Astrocyte (in vitro differentiated cells and primary cell): ENCODE measurements around the gene SLC9A9. TPM values are rescaled to one million over a fixed set of nuclear protein-coding genes. Genes with fewer than 3 reads are reported as not detected.

ENCODE experiments used
- DNase-seq: peaks from one replicate; pipeline ENCODE4 v3.0.0-alpha.2; 2010; ENCODE audit warnings: low read depth
- FAIRE-seq: peaks from 2 replicates; lab custom pipeline; 2011; peaks lifted over from hg19 to GRCh38; lab: Jason Lieb, UNC
- H2AFZ ChIP-seq: 2 replicates; pipeline ENCODE4 v1.6.0; 2012; ENCODE audit warnings: low read depth, low read length, inconsistent platforms
- H3K27ac ChIP-seq: 2 replicates; pipeline ENCODE4 v1.5.1; 2011; ENCODE audit warnings: low read depth, low read length, inconsistent platforms
- H3K27me3 ChIP-seq: 2 replicates; pipeline ENCODE4 v1.6.0; 2011; ENCODE audit warnings: low read length, inconsistent platforms; ENCODE audit not compliant: insufficient read depth
- H3K36me3 ChIP-seq: 2 replicates; pipeline ENCODE4 v1.5.1; 2011; ENCODE audit warnings: low read length, inconsistent platforms; ENCODE audit not compliant: insufficient read depth
- H3K4me1 ChIP-seq: 2 replicates; pipeline ENCODE4 v1.5.1; 2011; ENCODE audit warnings: low read length, inconsistent platforms; ENCODE audit not compliant: insufficient read depth
- H3K4me2 ChIP-seq: 2 replicates; pipeline ENCODE4 v1.6.0; 2012; ENCODE audit warnings: low read length, inconsistent platforms
- H3K4me3 ChIP-seq: 2 replicates; pipeline ENCODE4 v1.5.1; 2011; ENCODE audit warnings: low read depth, mild to moderate bottlenecking, low read length, inconsistent platforms; ENCODE audit not compliant: insufficient read depth
- H3K79me2 ChIP-seq: 2 replicates; pipeline ENCODE4 v1.6.0; 2012; ENCODE audit warnings: mild to moderate bottlenecking, low read length, inconsistent platforms; ENCODE audit not compliant: insufficient read depth
- H3K9ac ChIP-seq: 2 replicates; pipeline ENCODE4 v1.6.0; 2012; ENCODE audit warnings: mild to moderate bottlenecking, low read length, inconsistent platforms
- H3K9me3 ChIP-seq: 2 replicates; pipeline ENCODE4 v1.5.1; 2012; ENCODE audit warnings: low read depth, mild to moderate bottlenecking, low read length, inconsistent platforms; ENCODE audit not compliant: insufficient read depth
- H4K20me1 ChIP-seq: 2 replicates; pipeline ENCODE4 v1.6.0; 2012; ENCODE audit warnings: low read length, inconsistent platforms; ENCODE audit not compliant: insufficient read depth
- H3K27ac Mint-ChIP-seq: one replicate; pipeline ENCODE4 v1.8.0; 2021; ENCODE audit warnings: mild to moderate bottlenecking, mixed read lengths; ENCODE audit not compliant: unreplicated experiment
- H3K27me3 Mint-ChIP-seq: one replicate; pipeline ENCODE4 v1.8.0; 2021; ENCODE audit warnings: low read depth, mixed read lengths; ENCODE audit not compliant: unreplicated experiment
- H3K36me3 Mint-ChIP-seq: one replicate; pipeline ENCODE4 v1.8.0; 2021; ENCODE audit warnings: low read depth, mixed read lengths; ENCODE audit not compliant: unreplicated experiment
- H3K4me1 Mint-ChIP-seq: one replicate; pipeline ENCODE4 v1.8.0; 2021; ENCODE audit warnings: low read depth, mixed read lengths; ENCODE audit not compliant: unreplicated experiment
- H3K4me3 Mint-ChIP-seq: one replicate; pipeline ENCODE4 v1.8.0; 2021; ENCODE audit warnings: mild to moderate bottlenecking, moderate library complexity, mixed read lengths; ENCODE audit not compliant: unreplicated experiment
- H3K9me3 Mint-ChIP-seq: one replicate; pipeline ENCODE4 v1.8.0; 2021; ENCODE audit warnings: mild to moderate bottlenecking, mixed read lengths; ENCODE audit not compliant: unreplicated experiment
- EZH2 ChIP-seq: IDR thresholded peaks from 2 replicates; pipeline ENCODE4 v1.6.1; 2012; ENCODE audit warnings: mild to moderate bottlenecking, low read length, inconsistent platforms; ENCODE audit not compliant: insufficient read depth
- total RNA-seq: library from RNA; stranded (reverse); gene quantifications from 2 replicates; pipeline ENCODE4 v1.2.1, GENCODE V29; 2021
- TF ChIP-seq, protein P1 (sequence below): IDR thresholded peaks from 2 replicates; pipeline ENCODE4 v1.5.1; 2011; ENCODE audit warnings: low read depth, mild to moderate bottlenecking, inconsistent platforms, low read length, moderate library complexity; ENCODE audit not compliant: insufficient read depth

Gene SLC9A9
- total RNA-seq, 1 donor from 2014 or later: 1.5 TPM

DNA sequence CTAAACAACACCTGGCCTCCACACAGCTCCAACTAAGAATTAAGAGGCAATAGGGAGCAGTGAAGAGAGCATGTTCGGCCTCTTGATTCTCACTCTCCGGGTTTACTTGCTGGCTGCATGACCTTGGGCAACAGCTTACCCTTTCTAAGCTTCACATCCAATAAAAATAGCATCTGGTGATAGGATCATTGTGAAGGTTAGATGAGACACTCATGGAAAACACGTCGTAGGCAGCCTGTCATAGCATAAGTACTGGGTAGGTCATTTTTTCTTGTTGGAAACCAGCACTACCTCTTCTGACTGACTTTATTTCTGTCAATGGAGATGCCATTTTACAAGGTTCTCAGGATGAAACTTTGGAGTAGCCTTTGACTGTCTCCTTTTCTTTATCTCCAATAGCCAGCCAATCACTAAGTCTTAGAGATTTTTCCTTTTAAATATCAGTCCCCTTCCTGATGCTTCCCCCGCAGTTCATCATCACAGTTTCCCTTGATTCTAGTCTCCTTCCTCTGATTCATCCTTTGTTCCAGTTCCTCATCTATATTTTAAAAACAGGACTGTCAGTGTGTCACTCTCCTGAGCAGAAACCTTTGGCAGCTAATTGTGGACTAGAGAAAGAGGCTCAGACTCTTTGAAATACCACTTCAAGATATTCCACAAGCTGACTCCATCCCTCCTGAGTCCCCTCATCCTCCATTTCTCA lies 271.5 kb downstream of the SLC9A9 start:
- Mint-ChIP-seq H3K27ac (no peak overlapping the region), H3K4me1 (no peaks in the 10 kb centered on the region), H3K9me3 (no peaks in the 10 kb centered on the region), H3K27me3 (peaks cover under 1% of the 10 kb centered on the region), H3K4me3 (no peak overlapping the region), H3K36me3 (no peaks in the 10 kb centered on the region)
- Histone ChIP-seq H3K79me2 (no peaks in the 10 kb centered on the region), H3K9me3 (no peaks in the 10 kb centered on the region), H2AFZ (no peak overlapping the region), H3K4me3 (no peak overlapping the region), H3K27ac (no peak overlapping the region), H3K27me3 (peaks cover 2% of the 10 kb centered on the region), H3K4me1 (no peaks in the 10 kb centered on the region), H3K36me3 (no peaks in the 10 kb centered on the region), H3K9ac (no peak overlapping the region), H3K4me2 (no peak overlapping the region), H4K20me1 (no peaks in the 10 kb centered on the region)
- DNase-seq (no peak), FAIRE-seq (no peak)
- TF ChIP-seq, protein P1, sequence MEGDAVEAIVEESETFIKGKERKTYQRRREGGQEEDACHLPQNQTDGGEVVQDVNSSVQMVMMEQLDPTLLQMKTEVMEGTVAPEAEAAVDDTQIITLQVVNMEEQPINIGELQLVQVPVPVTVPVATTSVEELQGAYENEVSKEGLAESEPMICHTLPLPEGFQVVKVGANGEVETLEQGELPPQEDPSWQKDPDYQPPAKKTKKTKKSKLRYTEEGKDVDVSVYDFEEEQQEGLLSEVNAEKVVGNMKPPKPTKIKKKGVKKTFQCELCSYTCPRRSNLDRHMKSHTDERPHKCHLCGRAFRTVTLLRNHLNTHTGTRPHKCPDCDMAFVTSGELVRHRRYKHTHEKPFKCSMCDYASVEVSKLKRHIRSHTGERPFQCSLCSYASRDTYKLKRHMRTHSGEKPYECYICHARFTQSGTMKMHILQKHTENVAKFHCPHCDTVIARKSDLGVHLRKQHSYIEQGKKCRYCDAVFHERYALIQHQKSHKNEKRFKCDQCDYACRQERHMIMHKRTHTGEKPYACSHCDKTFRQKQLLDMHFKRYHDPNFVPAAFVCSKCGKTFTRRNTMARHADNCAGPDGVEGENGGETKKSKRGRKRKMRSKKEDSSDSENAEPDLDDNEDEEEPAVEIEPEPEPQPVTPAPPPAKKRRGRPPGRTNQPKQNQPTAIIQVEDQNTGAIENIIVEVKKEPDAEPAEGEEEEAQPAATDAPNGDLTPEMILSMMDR: no peak
- TF ChIP-seq EZH2: no peak

DNA sequence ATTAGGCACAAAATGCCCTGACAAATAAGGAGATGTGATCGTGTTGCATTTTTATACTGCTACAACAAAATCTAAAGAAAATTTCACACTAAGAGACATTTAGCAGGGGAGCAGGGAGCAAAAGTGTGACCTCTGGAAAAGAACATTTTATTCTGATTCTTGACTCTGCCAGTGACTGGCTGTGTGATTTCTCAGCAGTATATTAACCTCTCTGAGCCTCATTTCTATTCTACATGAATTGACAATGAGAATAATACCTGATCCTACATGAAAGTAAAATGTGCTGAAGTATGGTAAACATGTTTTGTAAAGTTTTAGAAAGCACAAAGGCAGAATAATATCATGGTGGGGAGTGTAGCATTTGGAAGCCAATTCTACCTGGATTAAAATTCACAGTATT lies 273.3 kb downstream of the SLC9A9 start:
- TF ChIP-seq, protein P1: no peak
- no peak for TF ChIP-seq EZH2
- no peaks in the 10 kb centered on the region for H3K27me3 ChIP-seq
- DNase-seq: no peak
- H3K4me3 ChIP-seq: no peak overlapping the region
- no peaks in the 10 kb centered on the region for H3K79me2 ChIP-seq
- H3K9me3 ChIP-seq: no peaks in the 10 kb centered on the region
- H3K36me3 ChIP-seq: no peaks in the 10 kb centered on the region
- no peak overlapping the region for H3K4me3 Mint-ChIP-seq
- H3K9me3 Mint-ChIP-seq: no peaks in the 10 kb centered on the region
- no peaks in the 10 kb centered on the region for H3K4me1 ChIP-seq
- no peaks in the 10 kb centered on the region for H3K27me3 Mint-ChIP-seq
- no peaks in the 10 kb centered on the region for H3K36me3 Mint-ChIP-seq
- no peaks in the 10 kb centered on the region for H3K4me1 Mint-ChIP-seq
- H3K27ac Mint-ChIP-seq: no peak overlapping the region
- no peak overlapping the region for H3K4me2 ChIP-seq
- H3K9ac ChIP-seq: no peak overlapping the region
- FAIRE-seq: no peak
- H4K20me1 ChIP-seq: no peaks in the 10 kb centered on the region
- no peak overlapping the region for H2AFZ ChIP-seq
- H3K27ac ChIP-seq: no peak overlapping the region

DNA sequence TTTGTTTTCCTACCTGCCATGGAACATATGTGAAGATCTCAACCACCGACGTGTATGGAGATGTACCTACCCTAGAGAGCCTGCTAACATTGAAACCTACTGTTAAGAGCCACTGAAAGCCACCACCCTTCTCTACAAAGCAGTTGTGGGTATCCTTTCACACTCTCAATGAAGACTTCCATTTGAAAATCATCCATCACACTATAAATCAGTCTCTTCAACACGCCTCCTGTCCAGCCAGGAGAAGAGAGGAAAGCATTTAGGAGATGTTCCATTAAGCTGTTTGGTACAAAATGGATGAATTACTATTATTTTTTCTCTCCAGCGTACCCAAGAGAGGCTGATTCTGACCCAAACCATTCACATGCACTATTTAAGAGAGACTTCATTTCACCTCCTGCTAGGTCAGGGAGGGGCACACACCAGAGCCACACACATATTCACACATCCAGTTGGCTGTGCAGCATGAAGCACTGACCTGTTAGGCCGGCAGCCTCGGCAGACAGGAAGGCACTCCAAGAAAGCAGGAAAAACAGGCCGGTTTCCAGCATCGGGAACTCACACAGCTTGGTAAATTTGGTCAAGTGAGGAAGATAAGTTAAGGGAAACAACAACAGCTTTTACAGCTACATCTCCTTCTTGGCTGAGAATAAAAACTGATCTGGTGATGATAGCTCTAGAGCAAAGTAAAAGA lies 274.5 kb downstream of the SLC9A9 start:
- DNase-seq: no peak
- Histone ChIP-seq H2AFZ (no peak overlapping the region), H3K9me3 (no peaks in the 10 kb centered on the region), H3K79me2 (no peaks in the 10 kb centered on the region), H4K20me1 (no peaks in the 10 kb centered on the region), H3K9ac (no peak overlapping the region), H3K4me1 (no peaks in the 10 kb centered on the region), H3K27me3 (no peaks in the 10 kb centered on the region), H3K36me3 (no peaks in the 10 kb centered on the region), H3K4me2 (no peak overlapping the region), H3K4me3 (no peak overlapping the region), H3K27ac (no peak overlapping the region)
- FAIRE-seq: no peak
- Mint-ChIP-seq H3K9me3 (no peaks in the 10 kb centered on the region), H3K27ac (no peak overlapping the region), H3K4me3 (no peak overlapping the region), H3K36me3 (no peaks in the 10 kb centered on the region), H3K27me3 (no peaks in the 10 kb centered on the region), H3K4me1 (no peaks in the 10 kb centered on the region)
- TF ChIP-seq, protein P1: no peak
- no peak for TF ChIP-seq EZH2
